Stimulated activated CD4-positive, alpha-beta T cell treated with anti-CD3 and anti-CD28 coated beads, Interleukin-2, amount 100 ng/mL, for 24 hours (primary cell): ENCODE data around the gene TMEM132D.

Experiments
- DNase-seq, 2 donors: peaks; one replicate each; pipeline ENCODE4 v3.0.0-alpha.2; 2020

Gene TMEM132D

DNA sequence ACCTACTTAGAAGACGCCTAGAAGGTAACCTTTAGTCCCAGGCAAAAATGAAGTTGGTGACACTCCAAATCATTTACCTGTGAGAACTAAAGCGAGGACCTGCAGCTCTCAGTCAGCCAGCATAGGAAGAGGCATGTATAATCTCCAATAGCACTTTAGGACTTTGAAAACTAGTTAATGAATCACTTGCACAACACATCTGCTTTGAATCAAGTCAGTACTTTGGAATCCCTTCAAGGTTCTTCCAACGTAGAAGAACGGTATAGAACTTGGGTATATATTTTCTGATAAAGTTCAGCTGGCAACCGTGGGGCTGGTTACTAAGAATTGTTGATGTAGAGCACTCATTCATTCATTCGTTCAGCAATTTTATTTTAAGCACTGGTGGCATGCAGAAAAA, 251.9 kb downstream of the TMEM132D start:
- DNase-seq: no peak

DNA sequence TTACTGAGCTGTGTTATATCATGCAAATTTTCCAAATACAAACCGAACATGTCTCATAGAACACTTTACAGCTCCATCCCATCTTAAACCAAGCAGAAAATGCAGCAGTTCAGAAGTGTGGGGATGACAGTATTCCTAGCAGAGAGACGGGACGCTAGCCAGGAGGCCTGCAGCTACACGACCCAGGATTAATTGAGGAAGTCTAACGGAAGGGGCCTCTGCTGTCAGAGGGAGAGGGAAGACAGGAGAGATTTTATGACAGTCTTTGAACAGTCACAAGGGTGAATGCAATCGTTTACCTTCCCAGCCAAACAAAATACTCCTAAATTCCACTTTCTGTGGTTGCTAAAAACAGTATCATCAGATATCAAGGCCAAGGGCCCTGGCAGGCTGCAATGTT, 261.9 kb downstream of the TMEM132D start:
- DNase-seq: no peak

DNA sequence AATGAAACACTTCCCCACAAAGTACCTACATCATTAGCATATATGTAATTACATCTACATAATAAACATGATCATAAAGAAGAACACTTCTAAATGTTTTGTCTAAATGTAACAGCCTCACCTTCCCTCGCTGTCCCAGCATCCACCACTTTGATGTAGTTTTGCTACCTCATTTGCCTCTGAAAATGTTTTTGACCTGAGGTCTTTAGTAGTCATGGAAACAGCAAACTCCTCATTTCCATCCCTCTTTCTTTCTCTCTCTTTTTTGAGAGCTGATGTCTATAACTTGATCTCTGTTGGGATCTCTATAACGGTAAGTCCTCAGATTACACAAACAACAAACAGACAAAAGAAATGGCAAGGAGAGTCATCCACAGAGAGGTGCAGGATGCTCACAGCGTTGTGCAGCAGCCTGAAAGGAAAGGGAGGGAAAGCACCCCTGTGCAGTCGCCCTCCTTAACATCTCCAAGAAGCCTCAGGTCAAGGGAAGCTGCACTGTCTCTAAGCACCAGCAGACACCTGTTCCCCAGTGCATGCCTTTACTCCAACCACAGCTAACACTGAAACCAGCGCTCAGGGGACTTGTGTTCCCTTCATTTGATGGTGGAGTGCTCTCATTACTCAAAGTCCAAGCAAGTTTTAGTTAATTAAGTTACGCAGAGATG, 268.7 kb downstream of the TMEM132D start:
- no peak for DNase-seq

DNA sequence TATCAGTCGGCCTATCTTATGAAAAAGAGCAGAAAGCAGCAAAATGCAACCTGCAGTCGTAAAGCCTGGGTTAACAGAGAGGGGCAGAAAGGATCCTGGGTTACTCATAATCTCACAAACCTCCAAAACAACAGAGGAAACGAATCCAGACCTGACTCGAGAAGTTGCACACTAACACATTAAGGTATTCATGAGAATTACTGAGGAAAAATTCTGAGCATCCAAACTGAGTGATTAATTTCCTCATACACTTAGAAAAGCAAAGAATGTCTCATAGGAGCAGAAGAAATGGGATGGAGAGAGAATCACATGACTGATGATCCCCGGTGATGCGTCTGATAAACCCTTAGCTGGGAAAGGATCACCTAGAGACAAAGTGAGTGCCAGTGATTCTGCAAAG, 272.5 kb downstream of the TMEM132D start:
- DNase-seq: no peak

DNA sequence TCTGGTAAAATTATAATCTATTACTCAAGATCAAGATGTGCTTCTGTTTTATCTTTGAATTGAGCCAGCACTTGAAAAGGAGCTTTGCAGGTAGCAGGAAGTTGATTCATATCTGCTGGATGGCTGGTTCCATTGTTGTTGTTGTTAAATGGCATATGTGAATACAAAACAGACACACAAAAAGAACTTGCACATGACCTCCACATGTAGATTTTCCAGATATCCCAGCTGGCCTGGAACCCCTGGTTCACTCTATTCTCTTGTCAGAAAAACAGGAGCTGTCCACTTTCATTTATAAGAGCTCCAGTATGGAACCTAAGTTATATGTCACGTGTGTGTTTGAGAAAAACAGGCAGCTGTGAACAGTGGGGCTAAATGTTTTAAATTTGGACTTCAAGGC, 273.9 kb downstream of the TMEM132D start:
- DNase-seq: no peak

DNA sequence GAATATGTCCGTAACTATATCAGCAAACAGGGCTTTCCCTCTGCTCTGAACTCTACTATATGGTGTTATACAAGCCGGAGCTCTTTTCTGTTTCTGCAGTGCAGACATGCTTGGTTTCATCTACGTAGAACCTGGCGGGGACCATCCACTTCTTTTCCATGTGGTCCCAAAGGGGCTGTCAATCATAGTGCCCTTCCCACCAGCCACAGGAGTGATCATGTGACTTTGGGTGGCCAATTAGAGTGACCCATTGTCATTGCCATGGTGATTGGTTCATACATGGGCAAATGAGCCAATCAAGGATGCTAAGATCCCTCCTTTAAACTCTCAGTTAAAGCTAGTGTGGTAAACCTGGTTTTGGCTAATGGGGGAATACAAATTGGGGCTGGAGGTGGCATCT, 281.3 kb downstream of the TMEM132D start:
- no peak for DNase-seq

DNA sequence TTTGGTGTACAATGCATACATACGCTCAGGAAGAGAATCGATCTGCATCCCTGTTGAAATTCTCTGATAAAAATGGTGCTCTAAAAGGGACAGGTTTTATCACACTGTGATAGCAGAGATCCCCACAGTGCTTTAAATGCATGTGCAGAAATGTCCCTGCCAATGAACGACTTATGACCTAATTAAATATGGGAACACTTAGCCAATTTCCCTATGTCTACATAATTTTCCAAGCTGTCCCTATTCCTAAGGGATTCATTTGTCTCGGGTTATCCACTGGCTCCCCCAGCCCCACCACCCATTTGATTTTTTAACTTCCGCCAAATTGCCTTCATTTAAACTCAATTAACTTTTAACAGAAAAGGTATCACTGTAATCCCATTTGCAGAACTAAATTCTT, 284.6 kb downstream of the TMEM132D start:
- no peak for DNase-seq

DNA sequence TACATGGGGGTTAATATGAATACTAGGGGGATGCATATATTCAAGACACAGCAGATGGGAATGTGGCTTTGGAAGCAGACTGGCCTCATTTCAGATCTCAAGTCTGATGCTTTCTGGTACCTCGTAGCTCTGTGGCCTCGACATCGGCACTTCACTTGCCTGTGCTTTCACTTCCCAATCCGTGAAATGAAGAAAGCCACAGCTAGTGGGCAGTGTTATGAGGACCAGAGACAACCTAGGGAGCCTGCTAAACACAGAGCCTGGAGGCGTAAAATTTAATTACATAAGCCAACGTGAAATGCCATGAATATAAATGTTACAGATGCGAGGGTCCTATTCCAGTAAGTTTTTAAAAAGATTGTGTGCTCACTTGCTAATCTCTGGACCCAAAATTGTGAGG, 286.0 kb downstream of the TMEM132D start:
- DNase-seq: no peak

DNA sequence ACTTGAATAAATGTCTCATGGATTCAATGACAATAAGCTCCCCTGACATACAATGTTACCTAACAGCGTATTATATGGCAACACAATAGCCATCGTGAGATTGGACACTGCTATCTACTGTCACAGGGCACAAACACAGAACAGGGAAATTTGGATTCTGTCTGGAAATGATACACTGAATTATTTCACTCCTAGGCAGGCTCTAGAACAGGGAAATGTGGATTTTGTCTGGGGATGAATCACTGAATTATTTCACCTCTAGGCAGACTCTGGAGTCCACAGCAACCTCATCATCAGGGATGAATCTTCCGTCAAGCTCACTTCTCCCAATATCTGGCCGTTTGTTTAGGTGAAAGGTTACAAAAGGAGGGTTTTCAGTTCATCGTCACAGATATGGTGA, 288.8 kb downstream of the TMEM132D start:
- DNase-seq: no peak

DNA sequence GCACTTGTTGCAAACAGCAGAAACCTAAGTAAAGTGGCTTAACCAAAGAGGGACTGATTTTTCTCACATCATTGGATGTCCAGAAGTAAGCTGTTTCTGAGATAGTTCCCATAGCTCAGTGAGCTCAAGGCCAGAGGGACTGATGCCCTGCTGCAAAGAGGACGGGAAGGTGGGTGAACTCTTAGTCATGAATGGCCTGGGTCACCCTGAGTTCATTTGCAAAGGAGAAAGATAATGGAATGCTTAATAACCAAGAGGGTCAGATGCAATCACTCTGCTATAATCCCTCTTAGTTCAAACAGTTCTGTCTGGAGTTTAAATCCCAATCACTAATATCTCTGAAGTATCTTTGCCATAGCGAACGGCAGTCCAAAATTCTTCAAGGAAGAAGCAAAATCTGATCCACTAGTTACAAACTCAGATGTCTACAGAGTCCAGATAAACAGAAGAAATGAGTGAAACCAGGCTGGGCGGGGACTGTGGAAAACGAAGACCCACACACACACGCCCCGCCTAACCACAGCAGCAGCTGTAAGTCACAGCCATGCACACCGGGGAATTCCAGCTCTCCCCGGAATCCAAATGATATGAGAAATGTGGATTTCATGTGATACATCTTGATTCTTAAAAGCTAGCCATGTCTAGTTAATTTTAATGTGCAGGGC, 289.5 kb downstream of the TMEM132D start:
- no peak for DNase-seq

DNA sequence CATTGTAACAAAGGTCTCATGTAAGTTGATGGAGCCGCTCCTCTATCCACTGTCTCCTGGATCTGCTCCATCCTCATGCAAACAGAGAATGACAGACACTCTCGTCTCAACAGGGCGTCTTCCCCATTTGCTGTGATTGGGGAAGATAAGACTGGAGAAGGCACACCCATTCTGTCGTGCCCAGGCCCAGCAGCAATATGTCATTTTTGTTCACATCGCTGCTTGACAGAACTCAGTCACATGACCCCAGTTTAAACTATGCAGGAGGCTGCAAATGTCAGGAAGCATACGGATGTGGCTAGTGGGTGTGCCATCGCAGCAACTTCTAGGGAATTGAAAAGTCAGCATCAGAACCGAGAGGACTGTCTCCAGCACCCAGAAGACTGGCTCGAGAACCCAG, 290.5 kb downstream of the TMEM132D start:
- no peak for DNase-seq

DNA sequence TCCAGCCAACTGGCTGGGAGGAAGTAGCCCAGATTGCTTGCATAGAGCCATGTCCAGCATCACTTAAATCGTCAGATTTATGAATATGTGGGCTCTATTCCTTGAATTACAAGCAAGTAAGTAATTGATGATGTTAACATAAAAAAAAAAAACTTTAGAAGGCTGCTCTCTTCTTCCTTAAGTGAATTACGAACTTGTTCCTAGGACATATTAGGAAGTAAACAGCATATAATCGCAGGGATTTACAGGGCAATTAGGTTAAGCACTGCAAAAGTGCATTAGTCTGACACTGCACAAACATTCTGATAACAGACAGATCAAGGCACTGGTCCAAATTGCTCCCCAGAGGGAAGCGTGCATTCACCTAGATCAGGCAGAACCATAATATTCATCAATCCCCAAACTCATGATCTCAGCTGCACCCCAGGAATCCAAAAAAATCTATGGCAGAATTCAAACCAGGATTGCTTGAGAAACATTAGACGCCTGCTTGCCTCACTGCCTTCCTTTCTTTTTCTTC, 293.2 kb downstream of the TMEM132D start:
- DNase-seq: no peak

DNA sequence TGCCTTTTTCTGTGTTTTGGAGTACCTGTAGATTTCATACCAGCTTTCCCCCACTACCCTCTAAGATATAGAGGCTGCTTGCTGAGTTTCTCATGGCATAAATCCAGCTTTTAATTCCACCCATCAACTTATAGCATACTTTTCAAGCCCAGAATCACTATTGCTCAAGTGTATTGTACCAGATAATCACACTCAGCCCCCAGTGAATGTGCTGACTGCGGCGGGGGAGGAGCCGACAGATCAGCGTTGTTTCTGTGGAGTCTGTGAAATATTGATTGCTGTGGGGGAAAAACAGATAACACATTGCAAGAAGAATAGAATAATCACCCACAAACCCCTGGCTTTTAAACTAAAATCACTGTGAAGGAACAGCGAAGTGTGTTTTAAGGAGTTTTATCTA, 296.1 kb downstream of the TMEM132D start:
- no peak for DNase-seq

DNA sequence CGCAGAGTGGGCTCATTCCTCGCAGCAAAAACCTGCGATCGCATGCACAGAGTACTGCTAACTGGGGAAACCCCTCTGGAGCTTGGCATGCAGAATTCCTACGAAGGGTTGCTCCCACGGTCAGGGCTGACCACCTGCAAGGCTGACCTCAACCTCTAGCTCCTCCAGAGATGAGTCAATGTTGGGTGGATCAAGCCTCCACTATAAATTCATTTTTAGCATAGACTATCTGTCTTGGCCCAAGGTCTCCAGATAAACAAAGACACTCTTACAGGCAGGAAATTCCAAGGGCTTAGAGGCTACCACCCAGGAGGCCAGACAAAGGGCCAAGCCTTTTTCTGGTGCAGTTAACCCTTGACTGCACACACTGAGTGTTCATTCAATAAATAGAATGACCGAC, 296.5 kb downstream of the TMEM132D start:
- no peak for DNase-seq

DNA sequence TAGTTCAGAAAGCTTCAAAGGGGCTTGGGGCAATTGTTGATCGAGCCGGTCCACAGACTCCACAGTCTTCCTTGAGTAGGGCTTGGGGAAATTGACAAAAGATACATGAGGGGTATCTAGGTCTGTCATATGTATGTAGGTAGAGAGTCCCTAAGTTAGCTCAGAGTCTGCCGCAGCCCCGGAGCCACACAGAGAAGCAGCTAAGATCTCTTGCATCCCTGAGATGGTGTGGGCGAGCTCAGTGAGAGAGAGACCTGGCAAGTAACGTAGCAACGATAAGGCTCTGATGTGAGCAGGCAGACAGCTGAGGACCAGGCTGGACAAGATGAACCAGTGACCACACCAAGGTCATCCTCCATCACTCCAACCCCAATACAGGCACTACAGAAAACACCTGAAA, 297.6 kb downstream of the TMEM132D start:
- no peak for DNase-seq

DNA sequence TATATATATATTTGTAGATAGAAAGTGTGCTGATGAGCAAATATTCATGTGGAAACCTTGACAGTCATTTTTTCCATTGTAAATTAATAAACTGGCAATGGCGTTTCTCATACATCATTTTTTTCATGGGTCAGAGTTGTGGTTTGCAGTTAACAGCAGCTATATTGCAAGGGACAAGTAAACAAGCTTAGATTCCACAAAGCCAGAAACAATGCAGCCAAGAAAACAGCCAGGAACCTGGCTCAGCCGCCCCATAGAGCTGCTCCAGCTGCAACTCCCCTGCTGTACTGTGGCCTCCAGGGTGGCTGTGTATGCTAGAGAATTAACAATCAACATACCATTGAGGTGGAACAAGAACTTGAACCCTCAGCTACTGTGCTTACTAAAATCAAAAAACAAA, 298.2 kb downstream of the TMEM132D start:
- no peak for DNase-seq

DNA sequence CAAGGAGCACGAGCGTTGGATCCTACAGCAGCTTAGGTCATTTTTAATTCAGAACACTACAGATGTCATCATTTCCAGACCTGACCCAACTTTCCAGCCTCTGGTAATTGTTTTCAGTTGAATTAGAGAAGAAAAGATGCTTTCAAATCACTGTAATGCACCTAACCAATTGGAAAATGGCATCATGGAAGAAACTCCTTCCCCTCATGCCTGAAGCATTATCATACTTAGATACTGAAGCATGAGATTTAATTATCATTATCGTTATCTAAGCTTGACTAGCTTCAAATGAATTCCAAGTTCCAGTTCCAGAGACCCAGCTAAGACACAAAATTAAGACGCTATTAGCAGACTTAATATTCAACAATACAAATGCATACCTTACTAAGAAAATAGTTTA, 299.3 kb downstream of the TMEM132D start:
- no peak for DNase-seq

DNA sequence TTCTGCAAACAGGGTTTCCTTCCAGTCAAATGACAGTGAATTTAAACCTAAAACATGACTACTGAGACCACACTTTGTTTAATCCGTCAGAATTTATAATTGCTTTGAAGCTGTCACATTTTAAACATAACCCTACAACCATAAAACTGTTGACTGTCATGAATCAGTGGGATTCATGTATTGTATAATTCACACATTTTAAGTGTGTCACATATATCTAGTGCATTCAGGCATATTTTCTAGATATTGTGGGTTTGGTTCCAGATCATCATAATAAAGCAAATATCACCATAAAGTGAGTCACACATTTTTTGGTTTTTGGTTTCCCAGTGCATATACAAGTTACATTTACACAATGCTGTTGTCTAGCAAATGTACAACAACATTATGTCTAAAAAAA, 304.4 kb downstream of the TMEM132D start:
- no peak for DNase-seq

DNA sequence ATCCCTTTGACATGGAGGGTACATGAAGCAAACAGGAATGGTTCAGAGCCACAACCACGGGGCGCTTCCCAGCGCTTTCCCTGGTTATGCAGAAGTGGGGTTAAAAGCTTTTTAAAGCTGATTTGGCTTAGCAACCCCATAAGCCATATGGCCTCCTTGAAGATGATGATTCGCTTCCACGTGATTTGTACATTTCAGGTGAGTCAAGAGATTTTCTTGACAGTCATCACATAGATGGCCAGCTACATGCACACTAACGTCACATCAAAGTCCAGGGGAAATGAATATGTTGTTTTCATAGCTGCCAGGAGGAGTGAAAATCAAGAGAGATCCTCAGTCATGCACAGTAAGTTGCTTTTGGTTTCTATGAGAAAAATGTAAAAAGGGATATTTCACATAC, 309.7 kb downstream of the TMEM132D start:
- DNase-seq: no peak

DNA sequence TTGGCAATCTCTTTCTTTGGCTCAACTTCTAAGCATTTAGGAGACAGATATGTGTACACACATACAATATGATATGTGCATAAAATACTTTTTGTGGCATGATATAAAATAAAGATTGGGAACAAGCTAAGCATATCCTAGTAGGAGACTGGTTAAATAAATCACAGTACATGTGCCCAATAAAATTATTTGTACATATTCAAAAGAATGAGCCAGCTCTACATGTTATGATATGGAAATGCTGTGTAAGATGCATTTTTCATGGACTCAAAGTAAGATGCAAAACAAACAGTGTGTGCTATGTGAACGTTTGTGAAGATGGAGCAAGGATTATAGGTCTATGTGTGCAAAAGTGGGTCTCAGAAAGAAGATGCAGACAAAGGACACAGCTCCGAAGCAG, 311.4 kb downstream of the TMEM132D start:
- no peak for DNase-seq

DNA sequence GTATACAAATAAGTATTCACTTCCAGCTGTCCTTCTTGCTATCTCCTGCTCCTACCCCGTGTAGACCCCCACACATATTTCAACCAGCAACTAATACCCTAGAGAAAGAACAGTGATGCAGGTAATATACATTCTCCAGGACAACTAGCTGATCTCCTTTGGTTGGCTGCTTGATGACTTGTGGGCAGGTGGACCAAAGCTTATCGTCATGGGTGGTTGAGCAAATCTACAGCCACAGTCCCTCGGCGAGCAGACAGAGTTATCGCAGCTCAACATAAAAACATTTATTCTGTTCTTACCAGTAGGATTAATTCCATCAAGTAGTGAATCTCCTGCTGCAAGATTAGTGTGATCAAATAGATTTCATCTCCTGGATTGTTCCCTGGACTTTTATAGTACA, 314.3 kb downstream of the TMEM132D start:
- DNase-seq: no peak

DNA sequence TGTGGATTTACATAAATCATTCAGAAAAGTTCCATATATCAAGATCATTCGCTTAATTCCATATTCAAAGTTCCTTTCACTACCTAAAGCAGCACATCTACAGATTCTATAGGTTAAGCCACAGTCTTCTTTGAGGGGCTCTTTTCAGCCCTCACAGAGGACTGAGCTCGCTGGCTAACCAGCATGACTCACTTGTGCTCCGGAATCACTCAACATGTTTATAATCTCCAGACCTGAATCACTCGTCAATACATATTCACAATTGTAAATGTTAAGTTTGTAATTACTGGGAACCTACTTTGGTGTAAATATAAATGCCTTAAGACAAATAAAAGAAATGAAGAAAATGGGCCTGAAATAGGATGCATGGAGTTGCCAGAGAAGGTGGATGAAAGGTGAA, 315.7 kb downstream of the TMEM132D start:
- no peak for DNase-seq

DNA sequence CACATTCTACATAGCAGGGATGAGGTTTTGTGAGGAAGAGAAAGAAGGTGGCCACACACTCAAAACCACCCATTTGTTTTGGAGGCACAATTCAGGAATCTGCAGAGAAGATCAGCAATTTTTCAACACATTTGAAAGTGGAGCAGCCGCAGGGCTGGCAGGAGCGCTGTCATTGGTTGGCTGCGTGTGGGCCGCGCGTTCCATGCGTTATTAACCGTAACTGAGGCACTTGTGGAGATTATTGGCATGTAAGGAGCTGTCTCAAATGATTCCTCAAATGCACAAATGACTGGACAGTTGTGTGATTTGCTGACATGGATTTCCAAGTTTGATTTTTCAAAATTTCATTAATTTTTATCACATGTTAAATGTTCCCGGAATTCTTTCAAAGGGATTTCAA, 318.5 kb downstream of the TMEM132D start:
- DNase-seq: no peak

DNA sequence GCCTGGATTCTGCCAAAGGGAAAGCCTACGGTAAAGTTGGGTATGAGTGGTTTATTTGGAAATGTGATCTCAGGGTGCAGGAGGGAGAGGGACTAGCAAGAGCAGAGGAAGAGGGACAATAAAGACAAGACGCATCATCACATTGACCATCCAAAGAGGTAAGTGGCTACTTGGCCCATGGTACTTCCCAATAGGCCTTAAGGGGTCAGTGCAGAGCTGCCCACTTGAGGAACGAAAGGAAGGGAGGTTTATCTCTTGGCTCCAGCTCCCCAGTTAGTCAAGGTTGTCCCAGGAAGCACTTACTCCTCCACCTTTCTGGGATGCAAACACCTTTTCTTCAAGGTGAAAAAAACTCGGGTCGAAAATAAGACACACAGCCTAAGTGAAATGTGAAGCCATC, 323.9 kb downstream of the TMEM132D start:
- no peak for DNase-seq

DNA sequence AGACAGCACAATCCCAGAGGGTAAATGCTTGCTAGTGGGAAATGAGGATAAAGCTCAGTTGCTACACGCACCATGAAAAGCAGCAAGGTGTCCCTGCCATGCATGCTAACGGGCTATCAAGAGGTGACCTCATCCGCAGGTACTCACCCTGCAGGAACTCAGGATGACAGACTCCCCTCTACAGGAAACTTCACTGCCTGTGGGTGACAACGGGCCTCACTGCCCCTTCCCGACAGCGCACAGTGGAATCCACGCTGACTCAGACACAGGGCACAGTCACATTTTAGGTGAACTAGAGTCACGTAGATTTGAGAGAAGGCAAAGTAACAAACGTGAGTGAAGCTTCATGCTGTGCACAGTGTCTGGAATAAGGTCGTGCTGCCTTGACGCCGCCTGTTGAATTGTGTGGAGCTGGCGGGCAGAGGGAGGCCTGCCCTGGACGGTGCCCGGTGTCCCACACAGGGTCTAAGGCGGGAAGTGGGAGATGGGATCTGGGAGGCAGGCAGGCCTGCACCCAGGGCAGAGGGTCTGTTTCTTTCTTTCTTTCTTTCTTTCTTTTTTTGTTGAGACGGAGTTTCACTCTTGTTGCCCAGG, 331.8 kb downstream of the TMEM132D start:
- DNase-seq: no peak
